Kidney (tissue), 14 donors: ENCODE results near the gene ACADL. TPM values are rescaled to one million over a fixed set of nuclear protein-coding genes. Genes with fewer than 3 reads are reported as not detected.
A peak's percentile ranks its signal among the peaks of the same experiment; 100 is the strongest.

Experiments used
- DNase-seq, 5 donors: peaks; one replicate each; pipeline ENCODE4 v3.0.0-alpha.2; 2013 to 2020
- FAIRE-seq: peaks from 2 replicates; lab custom pipeline; 2012; peaks lifted over from hg19 to GRCh38; lab: Jason Lieb, UNC
- H3K27ac ChIP-seq, 2 donors: one replicate each; pipeline ENCODE4 v1.7.0; 2013; ENCODE audit warnings: low read depth in 2 of 2, low read length in 2 of 2, inconsistent platforms in 1 of 2
- H3K27me3 ChIP-seq: one replicate; pipeline ENCODE4 v1.7.1; 2013; ENCODE audit warnings: low read length, inconsistent platforms; ENCODE audit not compliant: control insufficient read depth, insufficient read depth
- H3K36me3 ChIP-seq, 3 donors: one replicate each; pipeline versions ENCODE4 v1.7.0 to v1.7.1; 2013; ENCODE audit warnings: low read length in 3 of 3, control low read depth in 1 of 3, inconsistent platforms in 1 of 3; ENCODE audit not compliant: insufficient read depth in 3 of 3, control insufficient read depth in 2 of 3
- H3K4me1 ChIP-seq, 3 donors: one replicate each; pipeline versions ENCODE4 v1.7.0 to v1.7.1; 2013; ENCODE audit warnings: low read length in 3 of 3, inconsistent platforms in 1 of 3, low read depth in 1 of 3; ENCODE audit not compliant: control insufficient read depth in 2 of 3, insufficient read depth in 2 of 3
- H3K4me3 ChIP-seq, 3 donors: one replicate each; pipeline versions ENCODE4 v1.7.0 to v1.8.1; 2013; ENCODE audit warnings: low read length in 3 of 3, control low read depth in 1 of 3, inconsistent platforms in 1 of 3
- H3K9ac ChIP-seq, 3 donors: one replicate each; pipeline versions ENCODE4 v1.7.0 to v1.7.1; 2013; ENCODE audit warnings: low read length in 3 of 3, control low read depth in 1 of 3, inconsistent platforms in 1 of 3
- H3K9me3 ChIP-seq, 3 donors: one replicate each; pipeline versions ENCODE4 v1.7.0 to v1.7.1; 2013; ENCODE audit warnings: low read length in 3 of 3, control low read depth in 1 of 3, inconsistent platforms in 1 of 3; ENCODE audit not compliant: control insufficient read depth in 2 of 3, insufficient read depth in 1 of 3
- CTCF ChIP-seq: IDR thresholded peaks from 3 replicates; pipeline ENCODE4 v1.5.1; 2012; ENCODE audit warnings: mild to moderate bottlenecking, moderate library complexity, borderline replicate concordance; ENCODE audit not compliant: insufficient read depth; ENCODE audit errors: extremely low read depth
- intact Hi-C: fragments of 100-400 bp; cut with DNase I; formaldehyde crosslinking; loops from one replicate; pipeline ENCODE4 v1.11.1; 2022
- polyA plus RNA-seq: library from polyadenylated mRNA; stranded (reverse); fragments of 350-450 nt; fragmentation: Illumina TruSeq; extraction: RNeasy Lipid Tissue Mini Kit (QIAGEN cat#74804); gene quantifications from one replicate; pipeline ENCODE4 v1.2.3, GENCODE V29; 2014; ENCODE audit warnings: low read depth, low replicate concordance; ENCODE audit not compliant: insufficient read depth
- total RNA-seq: library from RNA; stranded (reverse); fragmentation: NEBNext Ultra II Directional; extraction: Animal tissue kit (Norgen Biotek cat#: 25700); gene quantifications from one replicate; pipeline ENCODE4 v1.2.1, GENCODE V29; 2021
- donor health status: control.
- donor health status: control.
- donor health status: control.
- donor health status: control.
- donor health status: control.
- donor health status: DM: yes; HTN: yes; CAD: no.
- donor health status: Normal renal cell carcinoma (clear cell type).

Gene ACADL
- total and polyA plus RNA-seq, 2 donors from 2014 or later: 15.7 to 21.1 TPM

DNA sequence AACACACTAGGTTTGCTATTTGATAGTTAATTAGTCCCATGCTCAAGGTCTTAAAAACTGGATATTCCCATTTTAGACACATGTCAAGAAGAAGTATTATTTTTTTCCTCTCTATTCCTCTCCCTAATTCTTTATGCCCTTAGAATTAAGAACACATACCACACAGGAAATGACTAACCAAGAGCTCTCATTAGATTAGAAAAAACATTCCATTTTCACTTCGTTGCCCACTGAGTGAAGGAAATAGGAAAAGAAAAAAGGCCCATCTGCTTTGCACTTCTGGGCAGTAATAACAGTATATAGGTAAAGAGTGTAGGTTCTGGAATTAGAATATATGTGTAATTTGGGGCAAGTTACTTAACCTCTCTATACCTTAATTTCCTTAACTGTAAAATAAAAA is 26.9 kb downstream of the ACADL start:
- H3K9ac ChIP-seq: no peak overlapping the region
- FAIRE-seq (no peak), DNase-seq (peak in 1 of 5 donors; percentile 20)
- H3K4me3 ChIP-seq: no peak overlapping the region
- no peaks in the 10 kb centered on the region for H3K9me3 ChIP-seq
- H3K27me3 ChIP-seq: no peaks in the 10 kb centered on the region
- H3K27ac ChIP-seq: peak overlapping the region in 1 of 2 donors; percentile 61
- H3K4me1 ChIP-seq: peaks cover 0 to 31% (median 0%) of the 10 kb centered on the region in 3 donors
- intact Hi-C loops: loop anchor here (5.0 kb wide), 1 partner anchor 216 kb away; no protein-coding TSS in a partner anchor
- H3K36me3 ChIP-seq: no peaks in the 10 kb centered on the region
- TF ChIP-seq CTCF: no peak

GRCh38 chr2:210197720-210198119 is 27.5 kb downstream of the ACADL start:
- TF ChIP-seq CTCF: no peak
- intact Hi-C loops: loop anchor here (5.0 kb wide), 1 partner anchor 215 kb away; no protein-coding TSS in a partner anchor
- no peak overlapping the region for H3K9ac ChIP-seq
- H3K4me1 ChIP-seq: peaks cover 0 to 34% (median 0%) of the 10 kb centered on the region in 3 donors
- H3K27me3 ChIP-seq: no peaks in the 10 kb centered on the region
- DNase-seq (no peak), FAIRE-seq (no peak)
- peak overlapping the region; percentile 73 to 75 for H3K27ac ChIP-seq
- no peaks in the 10 kb centered on the region for H3K36me3 ChIP-seq
- H3K9me3 ChIP-seq: no peaks in the 10 kb centered on the region
- H3K4me3 ChIP-seq: no peak overlapping the region

- DNase-seq (peak in 2 of 5 donors; percentile 69 to 70), FAIRE-seq (peak; percentile 98)
- H3K9ac ChIP-seq: peak overlapping the region in 2 of 3 donors; percentile 16 to 38
- no peaks in the 10 kb centered on the region for H3K9me3 ChIP-seq
- H3K36me3 ChIP-seq: no peaks in the 10 kb centered on the region
- peak overlapping the region; percentile 28 to 64 (median 53) for H3K4me3 ChIP-seq
- intact Hi-C loops: loop anchor here (5.0 kb wide), 1 partner anchor 213 kb away; no protein-coding TSS in a partner anchor
- peak overlapping the region; percentile 7 to 68 for H3K27ac ChIP-seq
- TF ChIP-seq CTCF: peak; percentile 74
- H3K4me1 ChIP-seq: peaks cover 0 to 34% (median 0%) of the 10 kb centered on the region in 3 donors
- H3K27me3 ChIP-seq: no peaks in the 10 kb centered on the region
Observed at GRCh38 chr2:210195101-210195852, 30.0 kb downstream of the ACADL start.
